AML-193 (cell line): ENCODE data around the gene SNF8.

ENCODE experiments used
- DNase-seq, 2 experiments: peaks; one replicate each; lab custom pipeline; 2025; lab: John Stamatoyannopoulos, UW

SNF8 gene

DNA sequence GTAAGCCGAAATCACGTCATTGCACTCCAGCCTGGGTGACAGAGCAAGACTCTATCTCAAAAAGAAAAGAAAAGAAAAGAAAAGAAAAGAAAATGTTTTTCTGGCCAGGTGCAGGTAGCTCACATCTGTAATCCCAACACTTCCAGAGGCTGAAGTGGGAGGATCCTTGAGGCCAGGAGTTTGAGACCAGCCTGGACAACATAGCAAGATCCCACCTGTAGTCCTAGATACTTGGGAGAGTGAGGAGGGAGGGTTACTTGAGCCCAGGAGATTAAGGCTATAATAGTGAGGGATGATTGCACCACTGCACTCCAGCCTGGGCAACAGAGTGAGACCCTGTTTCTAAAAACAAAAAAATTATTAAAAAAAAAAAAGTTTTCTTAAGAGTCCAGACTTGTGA is 54.6 kb downstream of the SNF8 start:
- no peak for DNase-seq

DNA sequence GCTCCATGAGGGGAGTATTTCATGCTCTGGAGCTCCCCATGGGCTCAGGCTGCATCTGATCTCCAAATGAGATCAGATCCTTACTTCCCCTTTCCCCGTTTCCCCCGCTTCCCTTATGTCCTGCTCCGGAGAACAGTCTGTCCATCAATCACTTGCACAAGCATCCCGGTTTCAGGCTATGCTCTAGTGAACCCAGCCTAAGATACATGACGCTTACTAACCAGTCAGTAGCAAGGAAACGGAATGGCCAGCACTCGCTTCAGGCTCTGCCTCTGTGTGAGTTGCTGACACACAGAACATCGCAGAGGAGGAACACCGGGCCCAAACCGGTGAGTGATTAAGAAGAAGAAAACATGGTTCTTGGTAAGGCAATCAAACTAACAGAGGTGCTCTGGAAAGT is 61.5 kb downstream of the SNF8 start:
- no peak for DNase-seq

DNA sequence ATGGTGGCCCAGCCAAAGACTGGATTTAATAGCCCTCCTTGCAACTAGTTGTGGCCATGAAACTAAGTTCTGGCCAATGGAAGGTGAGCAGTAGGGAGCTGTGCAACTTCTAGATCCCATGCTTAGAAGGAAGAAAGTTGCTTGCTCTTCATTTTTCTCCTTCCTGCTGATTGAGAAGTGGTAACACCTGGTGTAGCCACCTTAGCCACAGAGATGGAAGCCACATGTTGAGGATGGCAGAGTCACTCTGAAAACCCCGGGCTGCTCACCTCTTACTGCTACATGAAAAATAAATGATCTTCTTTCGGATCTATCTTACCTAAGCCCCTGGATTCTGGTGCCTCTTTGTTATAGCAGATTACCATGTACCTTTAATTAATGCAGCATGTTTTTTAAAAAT is 62.4 kb downstream of the SNF8 start:
- no peak for DNase-seq
